Spleen (tissue), 11 donors: ENCODE data around the gene SRRM1. TPM values are rescaled to one million over a fixed set of nuclear protein-coding genes. Genes with fewer than 3 reads are reported as not detected.

Source experiments
- DNase-seq: peaks from one replicate; pipeline ENCODE4 v3.0.0-alpha.2; 2020
- H3K27ac ChIP-seq, 8 donors: fragments of 200-600 bp; sonication (generic) in 7 of 8; 1 replicate in 4 of 8; 2 replicates in 4 of 8; pipeline versions ENCODE4 v1.5.0 to v1.8.0; 2016 to 2021; ENCODE audit warnings: inconsistent platforms in 4 of 8, mild to moderate bottlenecking in 4 of 8, moderate library complexity in 1 of 8
- H3K27me3 ChIP-seq, 7 donors: fragments of 200-600 bp; sonication (generic) in 6 of 7; replicated peaks in 1 of 7; 1 replicate in 4 of 7; 2 replicates in 3 of 7; pipeline versions ENCODE4 v1.5.0 to v1.8.0; 2016 to 2021; ENCODE audit warnings: inconsistent platforms in 3 of 7, mild to moderate bottlenecking in 1 of 7
- H3K36me3 ChIP-seq, 6 donors: fragments of 200-600 bp; sonication (generic) in 5 of 6; 1 replicate in 4 of 6; 2 replicates in 2 of 6; pipeline versions ENCODE4 v1.5.0 to v1.8.0; 2016 to 2021; ENCODE audit warnings: inconsistent platforms in 2 of 6
- H3K4me1 ChIP-seq, 6 donors: fragments of 200-600 bp; sonication (generic) in 5 of 6; 1 replicate in 3 of 6; 2 replicates in 3 of 6; pipeline versions ENCODE4 v1.5.0 to v1.8.0; 2016 to 2021; ENCODE audit warnings: inconsistent platforms in 3 of 6
- H3K4me3 ChIP-seq, 8 donors: fragments of 200-600 bp; sonication (generic) in 7 of 8; 1 replicate in 4 of 8; 2 replicates in 4 of 8; pipeline versions ENCODE4 v1.5.0 to v1.8.0; 2016 to 2021; ENCODE audit warnings: inconsistent platforms in 4 of 8, mild to moderate bottlenecking in 4 of 8, moderate library complexity in 2 of 8
- H3K9me3 ChIP-seq, 8 donors: fragments of 200-600 bp; sonication (generic) in 7 of 8; 1 replicate in 4 of 8; 2 replicates in 4 of 8; pipeline versions ENCODE4 v1.5.0 to v1.8.0; 2016 to 2021; ENCODE audit warnings: inconsistent platforms in 4 of 8
- CTCF ChIP-seq, 11 experiments: fragments of 200-600 bp in 7 of 11; fragments of 450-650 bp in 4 of 11; sonication (generic) in 4 of 11; IDR thresholded peaks in 8 of 11; conservative IDR thresholded peaks in 3 of 11; 1 replicate in 7 of 11; 2 replicates in 4 of 11; pipeline versions ENCODE4 v1.4.0 to v1.8.0; 2016 to 2021; ENCODE audit warnings: antibody characterized with exemption in 11 of 11, inconsistent platforms in 4 of 11, mild to moderate bottlenecking in 1 of 11
- POLR2A ChIP-seq, 3 donors: fragments of 450-650 bp; IDR thresholded peaks; one replicate each; pipeline ENCODE4 v1.5.1; 2017; ENCODE audit warnings: antibody characterized with exemption in 3 of 3, mild to moderate bottlenecking in 1 of 3
- POLR2AphosphoS5 ChIP-seq, 3 donors: sonication (generic); formaldehyde crosslinking; IDR thresholded peaks; one replicate each; pipeline ENCODE4 v1.5.1; 2017; ENCODE audit warnings: antibody characterized with exemption in 3 of 3
- WGBS, 5 donors: extraction: QIAGEN DNeasy Blood & Tissue Kit in 3 of 5; methylation state at CpG; one replicate each; pipeline versions ENCODE4 v1.1.5 to v1.1.7; 2013 to 2018; 5-methylcytosine and 5-hydroxymethylcytosine counted together
- intact Hi-C: fragments of 100-400 bp; cut with DNase I; formaldehyde crosslinking; loops from one replicate; pipeline ENCODE4 v1.15.0; 2023; ENCODE audit warnings: low total_unique reads
- polyA plus RNA-seq, 3 donors: library from polyadenylated mRNA; stranded (reverse); fragments of 200-250 nt; gene quantifications; one replicate each; pipeline ENCODE4 v1.2.1, GENCODE V29; 2013
- total RNA-seq, 7 donors: library from RNA; depleted of rRNA in 3 of 7; stranded (reverse); fragments of >200 nt in 3 of 7; fragmentation: NEBNext Ultra II Directional in 4 of 7; extraction: Animal tissue kit (Norgen Biotek cat#: 25700) in 4 of 7; gene quantifications; one replicate each; pipeline versions ENCODE4 v1.1.0 to v1.2.1, GENCODE V29; 2016 to 2021
- donor health status: healthy with polysubstance abuse.
- donor health status: DM: no; HTN: no; CAD: no; lungs with moderate emphysema.
- donor health status: DM: no; HTN: no; CAD: no.
- donor health status: Bipolar disorder and iron deficiency.
- donor health status: healthy.
- donor health status: DM: no; HTN: no; CAD: no.
- donor health status: DM: yes; HTN: yes; CAD: no.

SRRM1 gene
- total and polyA plus RNA-seq, 10 donors = 25.6 to 169 (median 134) TPM

- H3K4me1 ChIP-seq = peaks cover 5 to 32% (median 9%) of the 10 kb centered on the region in 6 donors
- H3K4me3 ChIP-seq = no peak overlapping the region
- no peaks in the 10 kb centered on the region for H3K36me3 ChIP-seq
- no peaks in the 10 kb centered on the region for H3K9me3 ChIP-seq
- peak overlapping the region in 3 of 8 donors; percentile 11 to 27 (median 13) for H3K27ac ChIP-seq
- no peak for TF ChIP-seq CTCF (IDR thresholded peaks at IDR 0.05 in 8 of 11, conservative IDR thresholded peaks at IDR 0.05 in 3 of 11)
- TF ChIP-seq POLR2A (IDR thresholded peaks at IDR 0.05) = no peak
- no peak for TF ChIP-seq POLR2AphosphoS5 (IDR thresholded peaks at IDR 0.05)
- 69 to 83% (median 72%) methylated on average over 5 of the region's 5 CpGs for WGBS, 5 donors
- DNase-seq = no peak
- intact Hi-C loops = no loop called here
- H3K27me3 ChIP-seq = no peaks in the 10 kb centered on the region
Observed at GRCh38 chr1:24709791-24710441, 66.8 kb downstream of the SRRM1 start.

GRCh38 chr1:24711329-24711728 lies 68.2 kb downstream of the SRRM1 start:
- DNase-seq = no peak
- WGBS, 5 donors = 73 to 86% (median 84%) methylated on average over 4 of the region's 4 CpGs
- TF ChIP-seq POLR2A (IDR thresholded peaks at IDR 0.05) (no peak), CTCF (IDR thresholded peaks at IDR 0.05 in 8 of 11, conservative IDR thresholded peaks at IDR 0.05 in 3 of 11) (no peak), POLR2AphosphoS5 (IDR thresholded peaks at IDR 0.05) (no peak)
- H3K9me3 ChIP-seq = no peaks in the 10 kb centered on the region
- H3K4me3 ChIP-seq = no peak overlapping the region
- no peaks in the 10 kb centered on the region for H3K27me3 ChIP-seq
- H3K4me1 ChIP-seq = peaks cover 0 to 20% (median 2%) of the 10 kb centered on the region in 6 donors
- H3K27ac ChIP-seq = no peak overlapping the region
- no peaks in the 10 kb centered on the region for H3K36me3 ChIP-seq
- intact Hi-C loops = no loop called here

GRCh38 chr1:24713176-24713575 lies 70.1 kb downstream of the SRRM1 start:
- Histone ChIP-seq H3K36me3 (no peaks in the 10 kb centered on the region), H3K4me1 (peaks cover 0 to 21% (median 2%) of the 10 kb centered on the region in 6 donors), H3K27ac (no peak overlapping the region), H3K27me3 (no peaks in the 10 kb centered on the region), H3K4me3 (no peak overlapping the region), H3K9me3 (no peaks in the 10 kb centered on the region)
- TF ChIP-seq CTCF (IDR thresholded peaks at IDR 0.05 in 8 of 11, conservative IDR thresholded peaks at IDR 0.05 in 3 of 11) = no peak
- no peak for TF ChIP-seq POLR2A (IDR thresholded peaks at IDR 0.05)
- TF ChIP-seq POLR2AphosphoS5 (IDR thresholded peaks at IDR 0.05) = no peak
- intact Hi-C loops = no loop called here
- 88 to 94% (median 92%) methylated on average over 4 of the region's 4 CpGs for WGBS, 5 donors
- no peak for DNase-seq

GRCh38 chr1:24713736-24714135 lies 70.6 kb downstream of the SRRM1 start:
- TF ChIP-seq POLR2A (IDR thresholded peaks at IDR 0.05) = no peak
- no peak for TF ChIP-seq POLR2AphosphoS5 (IDR thresholded peaks at IDR 0.05)
- no peak for TF ChIP-seq CTCF (IDR thresholded peaks at IDR 0.05 in 8 of 11, conservative IDR thresholded peaks at IDR 0.05 in 3 of 11)
- Histone ChIP-seq H3K36me3 (no peaks in the 10 kb centered on the region), H3K4me1 (peaks cover 0 to 24% (median 4%) of the 10 kb centered on the region in 6 donors), H3K27me3 (no peaks in the 10 kb centered on the region), H3K9me3 (no peaks in the 10 kb centered on the region), H3K4me3 (no peak overlapping the region), H3K27ac (no peak overlapping the region)
- WGBS, 5 donors = 72 to 85% (median 75%) methylated on average over 5 of the region's 5 CpGs
- intact Hi-C loops = no loop called here
- DNase-seq = no peak
